Measurements from ENCODE around the gene PPP3CA.
"Not testable (repeated sequence)": the region's sequence is repeated elsewhere in the genome, so short reads cannot be mapped to it uniquely, and the experiment has no call there.

PPP3CA gene

GRCh38 chr4:101240099-101240498 is 107.2 kb downstream of the PPP3CA start:
- Histone ChIP-seq H3K36me3 (ENCODE audit: control insufficient read depth, insufficient read depth, low read length) (no peaks in the 10 kb centered on the region), H3K9ac (ENCODE audit: low read depth, low read length) (no peak overlapping the region), H3K4me3 (ENCODE audit: low read depth, low read length) (no peak overlapping the region), H3K27me3 (ENCODE audit: control insufficient read depth, insufficient read depth, low read length) (no peaks in the 10 kb centered on the region), H3K9me3 (ENCODE audit: control insufficient read depth, insufficient read depth, low read length) (no peaks in the 10 kb centered on the region), H3K4me1 (ENCODE audit: control insufficient read depth, insufficient read depth, low read length) (no peaks in the 10 kb centered on the region)

- no peak overlapping the region for H3K9ac ChIP-seq (ENCODE audit: low read depth, low read length)
- no peaks in the 10 kb centered on the region for H3K4me1 ChIP-seq (ENCODE audit: control insufficient read depth, insufficient read depth, low read length)
Measured at GRCh38 chr4:101239665-101240064, 107.7 kb downstream of the PPP3CA start.

GRCh38 chr4:101238706-101239105 is 108.6 kb downstream of the PPP3CA start:
- Histone ChIP-seq H3K27me3 (ENCODE audit: control insufficient read depth, insufficient read depth, low read length) (no peaks in the 10 kb centered on the region), H3K4me1 (ENCODE audit: control insufficient read depth, insufficient read depth, low read length) (no peaks in the 10 kb centered on the region), H3K9me3 (ENCODE audit: control insufficient read depth, insufficient read depth, low read length) (no peaks in the 10 kb centered on the region), H3K36me3 (ENCODE audit: control insufficient read depth, insufficient read depth, low read length) (no peaks in the 10 kb centered on the region), H3K4me3 (ENCODE audit: low read depth, low read length) (no peak overlapping the region), H3K9ac (ENCODE audit: low read depth, low read length) (no peak overlapping the region)

More at GRCh38 chr4:101239665-101240064, 107.7 kb downstream of the PPP3CA start:
- Histone ChIP-seq H3K9me3 (ENCODE audit: control insufficient read depth, insufficient read depth, low read length) (no peaks in the 10 kb centered on the region), H3K4me3 (ENCODE audit: low read depth, low read length) (no peak overlapping the region), H3K27me3 (ENCODE audit: control insufficient read depth, insufficient read depth, low read length) (no peaks in the 10 kb centered on the region), H3K36me3 (ENCODE audit: control insufficient read depth, insufficient read depth, low read length) (no peaks in the 10 kb centered on the region)

DNA sequence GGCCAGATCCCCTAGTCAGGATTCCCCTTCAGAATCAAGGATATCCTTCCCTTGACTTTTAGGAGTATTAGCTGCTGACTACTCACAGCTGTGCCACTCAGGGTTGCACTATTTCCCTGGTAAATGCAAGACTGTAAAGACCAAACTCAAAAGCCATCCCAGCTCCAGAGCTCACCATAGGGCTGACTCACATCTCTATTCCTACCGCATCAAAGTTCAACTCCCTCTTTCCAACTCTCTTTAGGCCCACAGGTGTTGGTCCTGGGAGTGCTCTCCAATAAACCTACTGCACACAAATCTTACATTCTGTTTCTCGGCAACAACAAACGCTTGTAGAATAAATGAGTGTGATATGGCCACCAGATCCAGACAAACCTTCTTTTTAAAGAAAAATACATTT is 109.6 kb downstream of the PPP3CA start:
- no peaks in the 10 kb centered on the region for H3K9me3 ChIP-seq (ENCODE audit: control insufficient read depth, insufficient read depth, low read length)
- H3K4me1 ChIP-seq (ENCODE audit: control insufficient read depth, insufficient read depth, low read length): peaks cover 4% of the 10 kb centered on the region
- H3K27me3 ChIP-seq (ENCODE audit: control insufficient read depth, insufficient read depth, low read length): no peaks in the 10 kb centered on the region
- no peak overlapping the region for H3K9ac ChIP-seq (ENCODE audit: low read depth, low read length)
- H3K4me3 ChIP-seq (ENCODE audit: low read depth, low read length): no peak overlapping the region
- H3K36me3 ChIP-seq (ENCODE audit: control insufficient read depth, insufficient read depth, low read length): no peaks in the 10 kb centered on the region

DNA sequence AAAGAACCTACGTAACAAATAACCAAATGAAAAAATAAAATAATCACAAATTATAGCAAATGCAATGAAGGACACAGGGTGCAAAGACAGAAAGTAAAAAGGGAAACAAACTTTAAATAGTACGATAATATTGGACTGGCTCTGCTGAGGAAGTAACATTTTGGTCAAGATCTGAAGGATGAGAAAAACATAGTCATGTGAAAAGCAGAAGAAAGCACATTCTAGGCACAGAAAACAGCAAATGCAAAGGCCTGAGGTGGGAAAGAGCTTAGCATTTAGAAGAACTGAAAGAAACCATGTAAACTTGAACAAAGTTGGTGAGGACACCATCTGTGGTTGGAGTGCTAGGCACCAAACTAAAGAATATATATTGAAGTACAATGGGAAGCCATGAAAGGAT is 111.2 kb downstream of the PPP3CA start:
- no peaks in the 10 kb centered on the region for H3K36me3 ChIP-seq (ENCODE audit: control insufficient read depth, insufficient read depth, low read length)
- H3K9me3 ChIP-seq (ENCODE audit: control insufficient read depth, insufficient read depth, low read length): no peaks in the 10 kb centered on the region
- peaks cover 4% of the 10 kb centered on the region for H3K4me1 ChIP-seq (ENCODE audit: control insufficient read depth, insufficient read depth, low read length)
- no peaks in the 10 kb centered on the region for H3K27me3 ChIP-seq (ENCODE audit: control insufficient read depth, insufficient read depth, low read length)
- H3K9ac ChIP-seq (ENCODE audit: low read depth, low read length): no peak overlapping the region
- H3K4me3 ChIP-seq (ENCODE audit: low read depth, low read length): no peak overlapping the region

DNA sequence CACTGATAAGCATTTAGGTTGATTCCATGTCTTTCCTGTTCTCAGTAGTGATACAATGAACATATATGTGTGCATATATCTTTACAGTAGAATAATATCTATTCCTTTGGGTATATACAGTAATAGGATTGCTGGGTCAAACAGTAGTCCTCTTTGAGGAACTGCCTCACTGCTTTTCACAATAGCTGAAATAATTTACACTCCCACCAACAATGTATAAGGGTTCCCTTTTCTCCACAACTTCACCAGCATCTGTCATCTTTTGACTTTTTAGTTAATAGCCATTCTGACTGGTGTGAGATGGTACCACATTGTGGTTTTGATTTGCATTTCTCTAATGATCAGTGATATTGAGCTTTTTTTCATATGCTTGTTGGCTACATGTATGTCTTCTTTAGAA is 113.2 kb downstream of the PPP3CA start:
- H3K9ac ChIP-seq (ENCODE audit: low read depth, low read length); H3K9me3 ChIP-seq (ENCODE audit: control insufficient read depth, insufficient read depth, low read length); H3K4me3 ChIP-seq (ENCODE audit: low read depth, low read length); H3K36me3 ChIP-seq (ENCODE audit: control insufficient read depth, insufficient read depth, low read length); H3K27me3 ChIP-seq (ENCODE audit: control insufficient read depth, insufficient read depth, low read length); H3K4me1 ChIP-seq (ENCODE audit: control insufficient read depth, insufficient read depth, low read length): not testable (repeated sequence)

GRCh38 chr4:101232074-101232776 is 115.1 kb downstream of the PPP3CA start:
- Histone ChIP-seq H3K4me3 (ENCODE audit: low read depth, low read length) (no peak overlapping the region), H3K36me3 (ENCODE audit: control insufficient read depth, insufficient read depth, low read length) (no peaks in the 10 kb centered on the region), H3K27me3 (ENCODE audit: control insufficient read depth, insufficient read depth, low read length) (no peaks in the 10 kb centered on the region), H3K4me1 (ENCODE audit: control insufficient read depth, insufficient read depth, low read length) (peaks cover 4% of the 10 kb centered on the region), H3K9ac (ENCODE audit: low read depth, low read length) (no peak overlapping the region), H3K9me3 (ENCODE audit: control insufficient read depth, insufficient read depth, low read length) (no peaks in the 10 kb centered on the region)

- peaks cover 4% of the 10 kb centered on the region for H3K4me1 ChIP-seq (ENCODE audit: control insufficient read depth, insufficient read depth, low read length)
- H3K36me3 ChIP-seq (ENCODE audit: control insufficient read depth, insufficient read depth, low read length): no peaks in the 10 kb centered on the region
- no peaks in the 10 kb centered on the region for H3K27me3 ChIP-seq (ENCODE audit: control insufficient read depth, insufficient read depth, low read length)
- no peak overlapping the region for H3K9ac ChIP-seq (ENCODE audit: low read depth, low read length)
- H3K4me3 ChIP-seq (ENCODE audit: low read depth, low read length): no peak overlapping the region
- no peaks in the 10 kb centered on the region for H3K9me3 ChIP-seq (ENCODE audit: control insufficient read depth, insufficient read depth, low read length)
Measured at GRCh38 chr4:101230801-101231426, 116.4 kb downstream of the PPP3CA start.

DNA sequence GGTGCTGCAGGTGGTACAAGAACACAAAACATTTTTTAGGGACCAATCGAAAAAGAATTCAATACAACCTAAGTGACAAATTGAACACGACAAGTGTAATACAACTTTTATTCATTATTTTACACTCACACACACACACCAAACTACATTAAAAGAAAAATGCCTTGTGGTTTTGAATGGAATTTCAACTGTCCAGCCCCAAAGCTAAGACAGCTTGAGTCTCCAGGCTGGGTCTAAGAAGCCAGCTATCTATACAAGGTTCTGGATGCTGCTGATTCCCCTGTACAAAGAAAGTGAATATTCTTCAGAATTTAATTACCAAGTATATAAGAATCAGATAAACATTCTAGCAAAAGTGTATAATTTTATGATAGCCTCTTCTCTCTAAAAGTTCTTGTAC is 118.2 kb downstream of the PPP3CA start:
- Histone ChIP-seq H3K9ac (ENCODE audit: low read depth, low read length) (no peak overlapping the region), H3K4me1 (ENCODE audit: control insufficient read depth, insufficient read depth, low read length) (peaks cover 4% of the 10 kb centered on the region)

DNA sequence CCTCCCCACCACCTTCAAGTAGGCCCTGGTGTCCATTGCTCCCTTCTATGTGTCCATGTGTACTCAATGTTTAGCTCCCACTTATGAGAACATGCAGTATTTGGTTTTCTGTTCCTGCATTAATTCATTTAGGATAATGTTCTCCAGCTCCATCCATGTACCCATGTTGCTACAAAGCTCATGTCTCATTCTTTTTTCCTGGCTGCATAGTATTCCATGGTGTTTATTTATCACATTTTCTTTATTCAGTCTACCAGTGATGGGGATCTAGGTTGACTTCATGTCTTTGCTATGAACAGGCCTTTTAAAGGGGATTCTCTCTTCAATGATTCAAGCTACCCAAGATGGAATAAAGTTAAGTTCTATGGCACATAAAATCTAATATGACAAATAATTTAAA is 119.6 kb downstream of the PPP3CA start:
- no peaks in the 10 kb centered on the region for H3K27me3 ChIP-seq (ENCODE audit: control insufficient read depth, insufficient read depth, low read length)
- H3K36me3 ChIP-seq (ENCODE audit: control insufficient read depth, insufficient read depth, low read length): no peaks in the 10 kb centered on the region
- no peaks in the 10 kb centered on the region for H3K4me1 ChIP-seq (ENCODE audit: control insufficient read depth, insufficient read depth, low read length)
- H3K4me3 ChIP-seq (ENCODE audit: low read depth, low read length): no peak overlapping the region
- no peaks in the 10 kb centered on the region for H3K9me3 ChIP-seq (ENCODE audit: control insufficient read depth, insufficient read depth, low read length)
- no peak overlapping the region for H3K9ac ChIP-seq (ENCODE audit: low read depth, low read length)

More for the DNA sequence above, 118.2 kb downstream of the PPP3CA start:
- H3K36me3 ChIP-seq (ENCODE audit: control insufficient read depth, insufficient read depth, low read length): no peaks in the 10 kb centered on the region
- no peaks in the 10 kb centered on the region for H3K9me3 ChIP-seq (ENCODE audit: control insufficient read depth, insufficient read depth, low read length)
- H3K4me3 ChIP-seq (ENCODE audit: low read depth, low read length): no peak overlapping the region
- no peaks in the 10 kb centered on the region for H3K27me3 ChIP-seq (ENCODE audit: control insufficient read depth, insufficient read depth, low read length)

GRCh38 chr4:101224358-101225218 is 122.7 kb downstream of the PPP3CA start:
- Histone ChIP-seq H3K4me3 (ENCODE audit: low read depth, low read length) (no peak overlapping the region), H3K4me1 (ENCODE audit: control insufficient read depth, insufficient read depth, low read length) (peaks cover 2% of the 10 kb centered on the region), H3K36me3 (ENCODE audit: control insufficient read depth, insufficient read depth, low read length) (no peaks in the 10 kb centered on the region), H3K9ac (ENCODE audit: low read depth, low read length) (no peak overlapping the region), H3K9me3 (ENCODE audit: control insufficient read depth, insufficient read depth, low read length) (no peaks in the 10 kb centered on the region), H3K27me3 (ENCODE audit: control insufficient read depth, insufficient read depth, low read length) (no peaks in the 10 kb centered on the region)
